ENCODE data around the gene ARL6IP1.
"Not testable (repeated sequence)": the region's sequence is repeated elsewhere in the genome, so short reads cannot be mapped to it uniquely, and the experiment has no call there.

The ARL6IP1 gene

GRCh38 chr16:18759598-18760520 is 41.5 kb downstream of the ARL6IP1 start:
- DNase-seq (ENCODE audit: low read depth in 2 of 2): not testable (repeated sequence)

- not testable (repeated sequence) for DNase-seq (ENCODE audit: low read depth in 2 of 2)
Observed at GRCh38 chr16:18757960-18758660, 43.2 kb downstream of the ARL6IP1 start.

- not testable (repeated sequence) for DNase-seq (ENCODE audit: low read depth in 2 of 2)
Observed at GRCh38 chr16:18756639-18757038, 44.7 kb downstream of the ARL6IP1 start.

- not testable (repeated sequence) for DNase-seq (ENCODE audit: low read depth in 2 of 2)
Observed at GRCh38 chr16:18742870-18743269, 58.5 kb downstream of the ARL6IP1 start.

All from stimulated activated CD4-positive, alpha-beta T cell treated with anti-CD3 and anti-CD28 coated beads, Interleukin-15, amount 100 ng/mL, for 48 hours (primary cell).